NCI-H460 (cell line): Measurements from ENCODE around the gene PPP1R1B. TPM values are rescaled to one million over a fixed set of nuclear protein-coding genes. Genes with fewer than 3 reads are reported as not detected.

Experiments
- DNase-seq: peaks from one replicate; pipeline ENCODE4 v3.0.0-alpha.2; 2016; ENCODE audit warnings: low read depth; ENCODE audit errors: extremely low read depth
- total RNA-seq: library from RNA; depleted of rRNA; stranded (reverse); fragments of >200 nt; shearing (Covaris generic); gene quantifications from 2 replicates; pipeline ENCODE4 v1.2.3, GENCODE V29; 2014; rRNA removed

PPP1R1B gene
- total RNA-seq, 1 experiment from 2014 or later = 0.05 TPM

DNA sequence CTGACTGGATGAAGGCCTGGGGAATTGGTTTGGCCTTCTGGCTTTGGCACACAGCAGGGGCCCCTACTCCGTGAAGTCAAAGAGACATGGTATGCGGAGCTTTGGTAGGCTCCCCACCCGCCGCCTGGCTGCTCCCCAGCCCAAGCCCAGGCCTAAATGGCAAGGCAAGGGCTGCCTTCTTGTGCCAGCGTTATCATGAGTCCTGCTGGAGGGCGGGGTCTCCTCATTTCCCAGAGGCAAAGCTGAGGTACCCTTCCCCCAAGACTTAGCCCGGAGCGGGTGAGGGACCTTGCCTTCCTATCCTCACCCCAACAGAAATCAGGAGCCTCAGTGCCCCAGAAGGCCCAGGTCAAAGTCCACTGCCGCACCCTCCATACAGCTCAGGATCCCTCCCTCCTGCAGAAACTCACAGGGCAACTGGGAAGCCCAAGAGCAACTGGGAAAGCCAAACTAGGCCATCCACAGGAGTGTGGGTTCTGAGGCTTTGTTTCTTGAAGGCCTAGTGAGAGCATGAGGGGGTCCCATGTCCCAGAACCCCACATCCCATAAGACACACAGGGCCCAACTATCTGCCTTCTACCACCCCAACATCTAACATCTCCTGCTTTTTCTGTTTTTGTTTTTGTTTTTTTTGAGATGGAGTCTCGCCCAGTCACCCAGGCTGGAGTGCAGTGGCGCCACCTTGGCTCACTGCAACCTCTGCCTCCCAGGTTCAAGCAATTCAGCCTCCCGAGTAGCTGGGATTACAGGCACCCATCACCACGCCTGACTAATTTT, 51.8 kb downstream of the PPP1R1B start:
- no peak for DNase-seq

DNA sequence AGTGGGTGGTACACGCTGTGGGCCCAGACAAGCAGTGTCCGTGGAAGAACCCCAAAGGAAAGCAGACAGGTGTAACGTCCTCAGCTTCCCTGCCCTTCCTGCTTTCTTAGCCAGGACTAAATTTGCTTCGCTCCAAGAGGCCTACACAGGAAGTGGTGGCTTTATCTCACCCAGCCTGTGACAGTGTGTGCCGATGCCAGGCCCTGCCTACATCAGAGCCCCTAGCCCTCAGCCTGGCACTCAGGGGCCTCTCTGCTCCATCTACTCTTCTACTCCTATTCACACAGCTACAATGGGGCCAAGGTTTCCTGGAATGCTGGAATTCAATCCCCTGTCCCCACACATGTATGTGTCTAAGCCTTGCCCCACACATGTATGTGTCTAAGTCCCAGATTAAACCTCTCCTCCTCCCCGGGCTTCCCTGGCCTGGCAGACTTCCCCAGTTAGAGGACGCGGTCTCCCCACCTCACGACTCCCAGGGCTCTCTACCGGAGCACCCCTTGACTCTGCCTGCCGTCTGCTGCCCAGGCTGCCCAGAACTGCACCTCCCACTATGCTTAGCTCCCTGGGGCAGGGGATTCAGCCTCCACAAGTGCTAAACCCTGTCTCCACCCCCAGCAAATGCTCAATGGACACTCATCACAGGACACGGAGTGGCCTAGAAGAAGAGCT, 52.9 kb downstream of the PPP1R1B start:
- DNase-seq = no peak

DNA sequence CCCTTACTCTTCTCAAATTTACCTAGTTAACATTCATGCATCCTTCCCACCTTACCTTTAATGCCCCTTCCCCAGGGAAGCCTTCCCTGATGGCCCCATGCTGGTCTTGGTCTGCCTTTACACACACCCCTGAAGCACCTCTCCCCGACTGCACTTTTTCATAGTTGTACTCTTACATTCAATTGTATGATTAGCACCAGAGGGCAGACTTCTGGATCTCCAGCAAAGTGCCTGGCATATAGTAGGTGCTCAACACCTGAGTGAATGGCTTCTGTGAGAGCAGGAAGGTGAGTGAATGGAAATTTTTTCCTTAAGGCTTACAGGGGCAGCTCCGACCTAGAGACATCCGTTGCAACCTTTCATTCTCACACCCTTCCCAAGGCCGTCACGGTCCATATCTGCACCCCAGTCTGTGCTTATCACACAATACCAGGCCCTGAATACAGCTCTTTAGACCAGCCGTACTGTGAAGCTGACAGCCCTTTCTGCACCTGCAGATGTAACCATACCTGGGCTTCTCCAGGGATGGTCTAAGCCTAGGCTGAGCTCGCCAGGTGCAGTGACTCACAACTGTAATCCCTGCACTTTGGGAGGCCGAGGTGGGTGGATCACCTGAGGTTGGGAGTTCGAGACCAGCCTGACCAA, 56.7 kb downstream of the PPP1R1B start:
- DNase-seq = no peak

DNA sequence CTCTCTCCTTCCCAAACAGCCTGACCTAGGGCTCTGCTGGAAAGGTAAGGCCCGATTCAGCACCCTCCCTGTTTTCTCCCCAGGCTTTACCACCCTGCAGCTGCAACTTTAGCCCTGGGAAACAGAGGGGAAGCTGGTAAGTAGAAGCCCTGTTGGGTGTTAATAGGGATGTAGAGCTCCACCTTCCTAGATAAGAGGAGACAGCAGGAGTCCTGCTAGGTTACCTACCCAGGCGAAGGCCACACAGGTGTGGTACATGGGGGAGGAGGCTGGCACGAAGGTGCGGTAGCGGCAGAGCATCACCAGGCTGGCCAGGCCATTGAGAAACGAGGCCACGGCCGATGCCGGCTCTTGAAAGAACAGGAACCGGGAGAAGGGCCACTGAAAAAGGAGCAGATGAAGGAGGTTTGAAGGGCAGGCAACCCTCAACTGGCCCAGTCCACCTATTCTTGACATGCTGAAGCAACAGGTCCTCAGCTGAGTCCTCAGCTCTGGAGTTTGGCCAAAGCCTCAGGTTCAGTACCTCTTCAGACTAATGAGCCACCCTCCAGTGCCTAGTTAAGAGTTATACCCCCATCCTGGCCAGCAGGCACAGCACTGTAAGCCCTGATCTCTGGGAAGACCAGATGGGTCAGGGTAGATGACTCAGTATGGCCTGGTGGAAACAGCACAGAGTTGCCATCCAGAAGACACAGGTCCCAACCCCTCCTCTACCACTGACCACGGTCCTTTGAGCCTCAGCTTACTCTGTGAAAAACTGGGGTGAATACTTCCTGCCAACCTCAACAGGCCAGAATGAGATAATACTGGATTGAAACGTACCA, 57.8 kb downstream of the PPP1R1B start:
- no peak for DNase-seq

Other genes starting within 250 kb of the PPP1R1B start
- 10.5 and 10.9 TPM in 2 replicates for gene FBXL20, start 225.3 kb upstream of the PPP1R1B start, total RNA-seq
- gene MED1, start 175.7 kb upstream of the PPP1R1B start, total RNA-seq = 37.5 and 37.6 TPM in 2 replicates
- 35.4 and 42.4 TPM in 2 replicates for gene CDK12, start 165.5 kb upstream of the PPP1R1B start, total RNA-seq
- not detected in 2 replicates for gene NEUROD2, start 19.0 kb upstream of the PPP1R1B start, total RNA-seq
- gene STARD3, start 10.2 kb downstream of the PPP1R1B start, total RNA-seq = 33.2 and 41.1 TPM in 2 replicates
- gene TCAP, start 38.4 kb downstream of the PPP1R1B start, total RNA-seq = 0.63 and 1.1 TPM in 2 replicates
- gene PNMT, start 41.5 kb downstream of the PPP1R1B start, total RNA-seq = not detected in 2 replicates
- gene PGAP3, start 61.1 kb downstream of the PPP1R1B start, total RNA-seq = 5.3 and 5.8 TPM in 2 replicates
- gene ERBB2, start 73.1 kb downstream of the PPP1R1B start, total RNA-seq = 15.7 and 17.4 TPM in 2 replicates
- 72.4 and 79.9 TPM in 2 replicates for gene MIEN1, start 103.6 kb downstream of the PPP1R1B start, total RNA-seq
- gene GRB7, start 111.0 kb downstream of the PPP1R1B start, total RNA-seq = 1.7 TPM in 2 replicates
- gene IKZF3, start 237.4 kb downstream of the PPP1R1B start, total RNA-seq = not detected in 2 replicates
- not detected in 2 replicates for gene ZPBP2, start 241.2 kb downstream of the PPP1R1B start, total RNA-seq